Fibroblast of lung (primary cell): ENCODE results near the gene TLX2. TPM values are rescaled to one million over a fixed set of nuclear protein-coding genes. Genes with fewer than 3 reads are reported as not detected.

Experiments
- DNase-seq, 2 donors: peaks; one replicate each; pipeline versions ENCODE4 v3.0.0 to v3.0.0-alpha.2; 2010; ENCODE audit warnings: low read depth in 2 of 2
- H2AFZ ChIP-seq: 2 replicates; pipeline ENCODE4 v1.5.1; 2012; ENCODE audit warnings: low read length, control low read depth, inconsistent platforms
- H3K27ac ChIP-seq: 2 replicates; pipeline ENCODE4 v1.5.1; 2011; ENCODE audit warnings: low read length, control low read depth; ENCODE audit not compliant: insufficient read depth
- H3K27me3 ChIP-seq: 2 replicates; pipeline ENCODE4 v1.5.1; 2011; ENCODE audit warnings: mild to moderate bottlenecking, low read length; ENCODE audit not compliant: control insufficient read depth, insufficient read depth
- H3K36me3 ChIP-seq: 2 replicates; pipeline ENCODE4 v1.5.1; 2011; ENCODE audit warnings: low read length; ENCODE audit not compliant: control insufficient read depth, insufficient read depth
- H3K4me1 ChIP-seq: 2 replicates; pipeline ENCODE4 v1.5.1; 2011; ENCODE audit warnings: low read length; ENCODE audit not compliant: control insufficient read depth, insufficient read depth; ENCODE audit errors: extremely low read depth
- H3K4me2 ChIP-seq: 2 replicates; pipeline ENCODE4 v1.5.1; 2011; ENCODE audit warnings: low read length, control low read depth; ENCODE audit not compliant: insufficient read depth; ENCODE audit errors: extremely low read depth
- H3K4me3 ChIP-seq, 4 experiments: fragments of 200-600 bp in 1 of 4; sonication (generic) in 1 of 4; replicated peaks in 1 of 4; 2 replicates each; pipeline ENCODE4 v1.5.1; 2011 to 2016; ENCODE audit warnings: low read length in 4 of 4, low read depth in 3 of 4, mild to moderate bottlenecking in 3 of 4, control low read depth in 2 of 4, inconsistent platforms in 1 of 4, mixed read lengths in 1 of 4; ENCODE audit not compliant: insufficient read depth in 1 of 4; ENCODE audit errors: control extremely low read depth in 1 of 4
- H3K79me2 ChIP-seq: 2 replicates; pipeline ENCODE4 v1.5.1; 2012; ENCODE audit warnings: mild to moderate bottlenecking, low read length, inconsistent platforms; ENCODE audit not compliant: control insufficient read depth, insufficient read depth
- H3K9ac ChIP-seq: 2 replicates; pipeline ENCODE4 v1.5.1; 2011; ENCODE audit warnings: mild to moderate bottlenecking, low read length, control low read depth; ENCODE audit not compliant: insufficient read depth
- H3K9me3 ChIP-seq: 2 replicates; pipeline ENCODE4 v1.5.1; 2012; ENCODE audit warnings: low read depth, low read length; ENCODE audit not compliant: control insufficient read depth, insufficient read depth
- H4K20me1 ChIP-seq: 2 replicates; pipeline ENCODE4 v1.5.1; 2011; ENCODE audit warnings: low read length; ENCODE audit not compliant: control insufficient read depth, insufficient read depth; ENCODE audit errors: extremely low read depth
- EZH2 ChIP-seq: IDR thresholded peaks from 2 replicates; pipeline ENCODE4 v1.5.1; 2012; ENCODE audit warnings: low read length, control low read depth, mild to moderate bottlenecking; ENCODE audit errors: missing control alignments
- polyA plus RNA-seq, 2 donors: library from polyadenylated mRNA; depleted of rRNA in 1 of 2; stranded (reverse) in 1 of 2; unstranded in 1 of 2; fragments of >200 nt; gene quantifications; 2 replicates each; pipeline ENCODE4 v1.2.1, GENCODE V29; 2011 to 2012; ENCODE audit warnings: missing spikeins in 1 of 2
- total RNA-seq: library from RNA; depleted of rRNA; stranded (reverse); fragments of >200 nt; gene quantifications from 2 replicates; pipeline ENCODE4 v1.2.1, GENCODE V29; 2014
- TF ChIP-seq, protein P1 (sequence below), 2 donors: IDR thresholded peaks in 1 of 2; conservative IDR thresholded peaks in 1 of 2; 1 replicate in 1 of 2; 2 replicates in 1 of 2; pipeline ENCODE4 v1.5.1; 2011 to 2012; ENCODE audit warnings: low read length in 2 of 2, control low read depth in 1 of 2, inconsistent platforms in 1 of 2, low read depth in 1 of 2, mild to moderate bottlenecking in 1 of 2

Gene TLX2
- total and polyA plus RNA-seq, 2 donors (not counting 1 experiment from before 2014, with no cell fraction given) = under 0.01 TPM; not detected in 1

DNA sequence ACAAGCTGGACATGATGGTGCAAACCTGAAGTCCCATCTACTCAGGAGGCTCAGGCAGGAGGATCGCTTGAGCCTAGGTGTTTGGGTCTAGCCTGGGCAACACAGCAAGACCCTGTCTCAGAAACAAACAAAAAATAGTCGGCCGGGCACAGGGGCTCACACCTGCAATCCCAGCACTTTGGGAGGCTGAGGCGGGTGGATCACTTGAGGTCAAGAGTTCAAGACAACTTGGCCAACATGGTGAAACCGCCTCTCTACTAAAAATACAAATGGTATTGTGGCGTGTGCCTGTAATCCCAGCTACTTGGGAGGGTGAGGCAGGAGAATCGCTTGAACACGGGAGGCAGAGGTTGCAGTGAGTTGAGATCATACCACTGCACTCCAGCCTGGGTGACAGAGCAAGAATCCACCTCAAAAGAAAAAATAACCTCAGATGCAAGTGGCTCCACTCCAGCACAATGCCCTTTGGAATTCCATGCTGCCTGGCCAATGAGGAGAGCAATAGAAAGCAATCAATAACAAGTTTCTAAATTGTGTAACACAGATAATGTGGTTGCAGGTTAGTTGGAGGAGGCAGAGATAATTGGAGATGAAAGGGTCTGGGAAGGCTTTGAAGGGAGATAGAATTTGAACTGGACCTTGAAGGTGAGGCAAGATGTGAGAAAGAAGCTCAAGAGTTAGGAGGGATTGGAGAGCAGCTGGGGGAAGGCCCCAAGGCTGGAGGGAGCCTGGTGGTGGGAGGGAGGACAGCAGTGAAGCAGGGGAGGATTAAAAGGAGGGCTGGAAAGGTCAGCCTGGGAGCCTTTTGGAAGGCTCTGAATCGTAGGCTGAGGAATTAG lies 25.4 kb upstream of the TLX2 start:
- H2AFZ ChIP-seq = no peak overlapping the region
- H3K27me3 ChIP-seq = no peaks in the 10 kb centered on the region
- H3K4me2 ChIP-seq = no peak overlapping the region
- no peak overlapping the region for H3K9ac ChIP-seq
- H3K4me3 ChIP-seq = no peak overlapping the region
- TF ChIP-seq EZH2 = no peak
- TF ChIP-seq, protein P1, sequence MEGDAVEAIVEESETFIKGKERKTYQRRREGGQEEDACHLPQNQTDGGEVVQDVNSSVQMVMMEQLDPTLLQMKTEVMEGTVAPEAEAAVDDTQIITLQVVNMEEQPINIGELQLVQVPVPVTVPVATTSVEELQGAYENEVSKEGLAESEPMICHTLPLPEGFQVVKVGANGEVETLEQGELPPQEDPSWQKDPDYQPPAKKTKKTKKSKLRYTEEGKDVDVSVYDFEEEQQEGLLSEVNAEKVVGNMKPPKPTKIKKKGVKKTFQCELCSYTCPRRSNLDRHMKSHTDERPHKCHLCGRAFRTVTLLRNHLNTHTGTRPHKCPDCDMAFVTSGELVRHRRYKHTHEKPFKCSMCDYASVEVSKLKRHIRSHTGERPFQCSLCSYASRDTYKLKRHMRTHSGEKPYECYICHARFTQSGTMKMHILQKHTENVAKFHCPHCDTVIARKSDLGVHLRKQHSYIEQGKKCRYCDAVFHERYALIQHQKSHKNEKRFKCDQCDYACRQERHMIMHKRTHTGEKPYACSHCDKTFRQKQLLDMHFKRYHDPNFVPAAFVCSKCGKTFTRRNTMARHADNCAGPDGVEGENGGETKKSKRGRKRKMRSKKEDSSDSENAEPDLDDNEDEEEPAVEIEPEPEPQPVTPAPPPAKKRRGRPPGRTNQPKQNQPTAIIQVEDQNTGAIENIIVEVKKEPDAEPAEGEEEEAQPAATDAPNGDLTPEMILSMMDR (conservative IDR thresholded peaks at IDR 0.05 in 1 of 2, IDR thresholded peaks at IDR 0.05 in 1 of 2; ENCODE audit: low read depth in 1 of 2, low read length in 2 of 2) = no peak
- no peaks in the 10 kb centered on the region for H3K79me2 ChIP-seq
- no peak for DNase-seq
- no peaks in the 10 kb centered on the region for H3K9me3 ChIP-seq
- peaks cover 3% of the 10 kb centered on the region for H3K4me1 ChIP-seq
- H4K20me1 ChIP-seq = no peaks in the 10 kb centered on the region
- H3K27ac ChIP-seq = no peak overlapping the region
- H3K36me3 ChIP-seq = peaks cover 20% of the 10 kb centered on the region

GRCh38 chr2:74489906-74490305 lies 24.3 kb upstream of the TLX2 start:
- DNase-seq = no peak
- no peak overlapping the region for H3K9ac ChIP-seq
- no peaks in the 10 kb centered on the region for H4K20me1 ChIP-seq
- H3K4me2 ChIP-seq = no peak overlapping the region
- H3K79me2 ChIP-seq = no peaks in the 10 kb centered on the region
- no peak overlapping the region for H2AFZ ChIP-seq
- H3K36me3 ChIP-seq = peaks cover 20% of the 10 kb centered on the region
- H3K4me3 ChIP-seq = no peak overlapping the region
- no peak overlapping the region for H3K27ac ChIP-seq
- peaks cover 3% of the 10 kb centered on the region for H3K4me1 ChIP-seq
- TF ChIP-seq, protein P1 (conservative IDR thresholded peaks at IDR 0.05 in 1 of 2, IDR thresholded peaks at IDR 0.05 in 1 of 2; ENCODE audit: low read depth in 1 of 2, low read length in 2 of 2) = no peak
- no peak for TF ChIP-seq EZH2
- no peaks in the 10 kb centered on the region for H3K27me3 ChIP-seq
- H3K9me3 ChIP-seq = no peaks in the 10 kb centered on the region

- H3K79me2 ChIP-seq = no peaks in the 10 kb centered on the region
- no peak overlapping the region for H3K27ac ChIP-seq
- no peak overlapping the region for H3K4me2 ChIP-seq
- no peak overlapping the region for H2AFZ ChIP-seq
- no peaks in the 10 kb centered on the region for H4K20me1 ChIP-seq
- H3K4me1 ChIP-seq = peaks cover 3% of the 10 kb centered on the region
- TF ChIP-seq, protein P1 (conservative IDR thresholded peaks at IDR 0.05 in 1 of 2, IDR thresholded peaks at IDR 0.05 in 1 of 2; ENCODE audit: low read depth in 1 of 2, low read length in 2 of 2) = no peak
- no peak for TF ChIP-seq EZH2
- no peaks in the 10 kb centered on the region for H3K27me3 ChIP-seq
- no peak overlapping the region for H3K9ac ChIP-seq
- H3K36me3 ChIP-seq = peaks cover 18% of the 10 kb centered on the region
- no peak overlapping the region for H3K4me3 ChIP-seq
- DNase-seq = no peak
- H3K9me3 ChIP-seq = no peaks in the 10 kb centered on the region
Measured at GRCh38 chr2:74491648-74492544, 22.4 kb upstream of the TLX2 start.
